Measurements from ENCODE around the gene RPS6KB2.
"Not testable (repeated sequence)": the region's sequence is repeated elsewhere in the genome, so short reads cannot be mapped to it uniquely, and the experiment has no call there.

DNA sequence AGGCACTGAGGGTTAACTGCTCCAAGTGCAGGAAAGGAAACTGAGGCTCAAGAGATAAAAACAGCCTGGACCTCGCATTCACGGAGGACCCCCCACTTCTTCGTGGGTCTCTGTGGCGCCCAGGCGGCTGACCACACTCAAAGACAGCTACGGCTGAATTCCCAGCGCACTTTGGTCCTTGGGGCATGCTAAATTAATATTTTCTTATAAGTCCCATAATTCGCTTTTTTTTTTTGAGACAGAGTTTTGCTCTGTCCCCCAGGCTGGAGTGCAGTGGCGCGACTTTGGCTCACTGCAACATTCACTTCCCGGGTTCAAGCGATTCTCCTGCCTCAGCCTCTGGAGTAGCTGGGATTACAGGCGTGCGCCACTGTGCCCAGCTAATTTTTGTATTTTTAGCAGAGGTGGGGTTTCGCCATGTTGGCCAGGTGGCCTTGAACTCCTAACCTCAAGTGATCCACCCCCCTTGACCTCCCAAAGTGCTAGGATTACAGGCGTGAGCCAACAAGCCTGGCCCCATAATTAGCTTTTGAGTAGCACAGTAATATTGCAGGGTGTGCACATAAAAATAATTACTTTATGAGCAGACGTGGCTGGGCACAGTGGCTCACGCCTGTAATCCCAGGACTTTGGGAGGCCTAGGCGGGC lies 26.0 kb upstream of the RPS6KB2 start:
- TF ChIP-seq CTCF (IDR thresholded peaks at IDR 0.05; ENCODE audit: insufficient read depth, low read length); GABPA (IDR thresholded peaks at IDR 0.05; ENCODE audit: low read depth); REST (IDR thresholded peaks at IDR 0.05; ENCODE audit: insufficient replicate concordance, low read depth); SPI1 (IDR thresholded peaks at IDR 0.05; ENCODE audit: borderline replicate concordance, low read depth); POLR2AphosphoS5 (IDR thresholded peaks at IDR 0.05; ENCODE audit: low read depth): not testable (repeated sequence)

All from HL-60 (cell line).